Stimulated activated CD4-positive, alpha-beta T cell treated with anti-CD3 and anti-CD28 coated beads, Interleukin-15, amount 100 ng/mL, for 24 hours (primary cell): ENCODE data around the gene ADARB2.
"Not testable (repeated sequence)": the region's sequence is repeated elsewhere in the genome, so short reads cannot be mapped to it uniquely, and the experiment has no call there.

Source experiments
- DNase-seq: peaks from one replicate; pipeline ENCODE4 v3.0.0-alpha.2; 2020

Gene ADARB2

DNA sequence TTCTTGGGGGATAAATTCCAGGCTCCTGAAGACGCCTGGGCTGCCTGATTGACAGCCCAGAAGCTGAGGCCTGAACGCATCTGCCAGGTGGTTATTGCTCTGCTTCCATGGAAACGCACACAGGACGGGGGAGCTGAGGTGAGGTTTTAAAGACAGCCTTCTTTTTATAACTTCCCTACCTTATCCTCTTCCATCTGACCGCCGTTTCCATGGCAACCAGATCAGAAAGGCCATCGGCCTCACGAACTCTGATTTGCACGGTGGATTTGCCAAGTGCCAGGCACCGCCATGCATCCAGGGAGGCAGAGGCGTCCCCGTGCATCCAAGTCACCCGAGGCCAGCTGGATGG lies 260.9 kb downstream of the ADARB2 start:
- no peak for DNase-seq

- DNase-seq, result no peak
Observed at GRCh38 chr10:1475771-1476454, 261.4 kb downstream of the ADARB2 start.

DNA sequence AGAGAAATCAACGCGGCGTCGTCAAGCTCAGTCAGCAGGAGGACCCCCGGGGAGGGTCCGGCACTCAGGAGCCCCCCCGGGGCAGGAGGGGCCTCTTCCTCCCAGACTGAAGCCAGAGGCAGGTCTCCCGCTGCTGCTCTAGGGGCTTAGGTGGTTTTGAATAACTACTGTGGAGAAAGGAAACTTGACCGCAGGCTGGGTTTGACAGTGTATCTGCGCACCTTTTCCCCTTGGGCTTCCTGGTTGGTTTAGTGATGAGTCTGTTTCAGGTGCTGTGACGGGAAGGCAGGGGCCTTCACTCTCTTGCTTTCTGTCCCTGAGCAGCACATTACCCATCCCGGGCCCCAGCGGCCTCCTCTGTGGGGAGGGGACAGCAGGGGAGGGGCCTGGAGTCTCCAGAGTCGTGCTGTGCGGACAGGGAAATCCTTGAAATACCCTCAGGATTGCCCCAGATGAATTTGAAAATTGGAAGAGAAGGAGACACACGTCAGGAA lies 262.2 kb downstream of the ADARB2 start:
- DNase-seq, result no peak

DNA sequence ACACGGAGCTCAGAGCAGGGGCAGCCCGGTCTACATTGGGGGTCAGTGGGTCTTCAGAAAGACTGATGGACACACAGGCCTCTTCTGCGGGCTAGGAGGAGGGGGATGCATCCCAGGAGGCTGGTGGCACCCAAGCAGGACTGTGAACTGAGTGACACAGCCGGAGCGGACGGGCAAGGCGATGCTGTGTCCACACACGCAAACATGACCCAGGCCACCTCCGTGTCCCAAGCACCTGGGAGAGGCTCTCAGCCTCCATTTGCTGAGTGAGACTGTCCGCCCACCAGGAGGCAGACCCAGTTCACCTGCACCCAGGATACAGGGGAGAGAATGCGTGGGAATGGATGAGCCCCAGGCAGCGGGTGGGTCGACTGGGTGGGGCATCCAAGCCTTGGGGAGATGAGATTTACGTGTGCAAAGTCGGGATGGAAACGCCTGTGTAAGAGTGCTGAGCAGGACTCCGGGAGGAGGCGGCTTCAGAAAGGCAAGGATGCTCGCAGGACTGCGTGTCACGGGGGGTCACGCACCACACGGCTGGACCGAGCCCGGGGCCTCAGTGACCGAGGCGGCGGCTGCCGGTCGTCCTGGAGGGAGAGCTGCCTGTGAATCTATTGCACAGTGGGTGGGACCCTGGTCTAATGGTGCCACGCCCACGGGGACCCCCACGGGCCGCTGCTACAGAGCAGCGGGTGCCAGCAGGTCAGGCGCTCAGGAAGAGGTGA lies 262.8 kb downstream of the ADARB2 start:
- no peak for DNase-seq

DNA sequence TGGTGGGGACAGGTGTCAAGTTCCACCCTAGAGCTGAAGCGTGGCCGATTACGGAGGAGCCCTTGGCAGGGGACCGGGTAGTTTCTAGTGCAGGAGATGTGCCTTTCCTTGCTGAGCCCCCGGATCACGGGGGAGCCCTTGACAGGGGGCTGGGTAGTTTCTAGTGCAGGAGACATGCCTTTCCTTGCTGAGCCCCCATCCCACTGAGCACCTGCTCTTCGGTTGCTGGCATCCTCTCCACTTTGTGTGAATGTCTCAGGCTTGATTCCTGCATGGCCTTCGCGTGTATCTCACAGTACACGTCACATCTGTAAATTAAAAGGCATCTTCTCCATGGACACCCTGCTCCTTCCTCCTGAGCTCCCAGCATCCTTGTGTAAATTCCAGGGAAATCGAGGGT lies 263.5 kb downstream of the ADARB2 start:
- no peak for DNase-seq

GRCh38 chr10:1472178-1472958 lies 265.0 kb downstream of the ADARB2 start:
- no peak for DNase-seq

- DNase-seq, result no peak
Observed at GRCh38 chr10:1468811-1469210, 268.5 kb downstream of the ADARB2 start.

DNA sequence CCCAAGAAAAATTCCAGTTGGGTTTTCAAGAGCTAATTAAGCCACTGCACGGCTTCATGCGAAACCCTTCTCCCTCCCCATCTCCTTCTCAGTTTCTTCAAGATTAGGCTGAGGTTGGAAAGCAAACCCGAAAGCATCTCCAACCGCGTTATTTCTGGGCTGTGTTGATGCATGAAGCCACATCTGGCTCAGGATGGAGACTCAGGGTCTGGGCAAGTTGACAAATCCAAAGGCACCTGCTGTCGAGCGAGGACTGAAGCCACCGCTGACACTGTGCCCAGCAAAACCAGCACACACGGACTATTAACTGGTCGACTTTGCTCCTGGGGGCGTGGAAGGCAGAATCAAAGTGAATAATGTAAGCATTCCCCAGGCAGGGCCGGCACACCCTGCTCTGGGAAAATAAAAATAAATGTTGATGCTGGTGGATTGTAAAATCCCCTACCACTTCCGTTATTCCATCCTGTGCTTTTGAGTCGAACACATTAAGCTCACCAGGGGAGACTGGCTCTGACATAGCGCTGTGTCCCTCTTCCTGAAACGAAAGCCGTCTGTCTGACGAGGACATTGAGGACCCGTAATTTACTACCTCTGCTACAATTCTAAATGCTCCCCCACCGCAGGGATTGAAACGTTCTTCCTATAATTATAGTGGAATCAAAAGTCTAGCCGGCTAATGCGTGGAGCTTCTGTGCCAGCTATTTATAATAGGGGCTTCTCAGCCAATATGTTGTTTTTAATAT lies 269.8 kb downstream of the ADARB2 start:
- no peak for DNase-seq

DNA sequence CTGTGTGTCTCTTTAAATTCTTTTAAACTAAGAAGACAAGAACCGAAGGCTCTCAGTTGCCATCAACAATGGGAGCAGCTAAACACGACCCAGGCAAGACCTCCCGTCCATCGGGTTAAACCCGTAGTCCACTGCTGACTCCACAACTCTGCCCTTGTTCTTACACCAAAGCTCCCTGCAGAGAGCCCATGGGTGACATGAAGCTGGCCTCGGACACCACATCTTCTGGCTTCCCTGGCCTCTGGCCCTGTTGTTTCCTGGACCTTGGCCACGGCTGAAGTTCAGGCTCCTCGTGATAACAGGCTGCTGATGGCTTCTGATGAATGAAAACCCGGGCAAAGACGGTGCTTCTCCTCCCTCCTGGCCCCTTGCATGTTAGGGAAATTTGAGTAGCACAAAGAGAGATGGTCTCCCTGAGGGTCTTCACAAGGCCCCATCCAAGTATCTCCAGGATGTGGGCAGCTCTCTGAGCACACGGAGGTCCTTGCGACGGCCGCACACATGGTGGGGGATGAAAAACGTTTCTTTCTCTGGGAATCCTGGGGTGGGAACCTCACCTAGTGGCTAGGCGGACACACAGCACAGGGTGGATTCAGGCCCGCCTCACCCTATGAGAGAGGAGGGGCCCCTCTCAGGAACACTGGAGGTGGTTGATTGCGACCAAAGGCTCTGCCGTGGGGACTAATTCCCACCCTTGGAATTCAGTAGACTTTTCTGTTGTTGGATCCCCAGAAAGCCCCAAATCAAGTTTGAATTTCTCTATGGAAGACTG lies 271.1 kb downstream of the ADARB2 start:
- DNase-seq, result no peak

- no peak for DNase-seq
Observed at GRCh38 chr10:1465418-1465911, 271.9 kb downstream of the ADARB2 start.

- no peak for DNase-seq
Observed at GRCh38 chr10:1464881-1465417, 272.4 kb downstream of the ADARB2 start.

DNA sequence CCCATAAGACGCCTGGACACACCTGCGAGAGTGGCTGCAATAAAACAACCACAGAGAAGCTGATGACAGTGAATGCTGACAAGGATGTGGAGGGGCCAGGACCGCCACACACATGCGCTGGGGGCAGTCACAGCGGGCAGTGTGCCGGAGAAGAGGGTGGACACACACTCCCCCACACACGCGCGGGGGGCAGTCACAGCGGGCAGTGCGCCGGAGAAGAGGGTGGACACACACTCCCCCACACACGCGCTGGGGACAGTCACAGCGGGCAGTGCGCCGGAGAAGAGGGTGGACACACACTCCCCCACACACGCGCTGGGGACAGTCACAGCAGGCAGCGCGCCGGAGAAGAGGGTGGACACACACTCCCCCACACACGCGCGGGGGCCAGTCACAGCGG lies 273.4 kb downstream of the ADARB2 start:
- DNase-seq, result not testable (repeated sequence)

DNA sequence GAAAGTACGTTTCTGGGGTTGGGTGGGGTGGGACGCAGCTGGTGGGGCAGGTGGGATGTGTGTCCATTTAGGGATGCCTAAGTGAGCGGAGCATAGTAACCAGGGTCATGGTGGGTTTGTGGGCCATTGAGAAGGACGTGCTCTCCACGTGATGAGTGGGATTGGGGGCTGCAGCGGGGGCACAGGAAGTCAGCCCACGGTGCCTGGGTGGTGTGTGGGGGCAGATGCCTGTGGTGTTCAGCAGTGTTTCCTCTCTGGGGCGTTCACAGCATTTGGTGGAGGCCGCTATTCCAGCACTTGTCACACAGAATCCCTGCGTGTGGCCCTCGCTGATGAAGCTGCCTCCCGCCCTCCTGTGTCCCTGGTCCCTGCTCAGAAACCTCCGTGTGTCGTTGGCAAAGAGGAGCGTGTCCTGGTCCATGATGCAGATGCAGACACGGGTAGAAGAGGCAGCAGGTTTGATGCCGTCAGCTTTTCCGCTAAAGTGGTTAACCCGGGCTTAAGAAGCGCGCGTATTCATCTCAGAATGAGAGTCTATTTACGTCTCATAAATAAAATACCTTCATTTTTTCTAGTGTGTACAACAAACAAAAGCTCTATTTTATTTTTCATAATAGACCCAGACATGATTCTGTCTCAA lies 274.2 kb downstream of the ADARB2 start:
- DNase-seq, result no peak

- no peak for DNase-seq
Observed at GRCh38 chr10:1462521-1462920, 274.8 kb downstream of the ADARB2 start.

DNA sequence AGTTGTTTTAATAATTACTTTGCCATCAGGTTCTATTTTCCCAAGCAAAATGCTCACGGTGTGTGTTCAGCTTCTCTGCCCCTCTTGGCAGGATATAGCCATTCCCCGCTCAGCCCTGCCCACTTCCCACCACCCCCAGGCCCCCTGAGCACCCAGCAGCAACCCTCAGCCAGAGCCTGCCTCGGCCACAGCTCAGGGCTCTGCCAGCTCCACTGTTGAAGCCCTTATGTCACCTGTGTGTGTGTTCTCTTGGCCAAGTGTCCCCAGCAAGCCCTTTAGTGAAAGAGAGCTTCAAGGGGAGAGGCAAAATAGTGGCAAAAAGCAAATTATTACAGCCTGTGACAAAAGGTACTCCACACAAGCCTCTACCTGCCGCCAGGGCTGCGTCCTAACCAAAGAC lies 275.3 kb downstream of the ADARB2 start:
- no peak for DNase-seq

DNA sequence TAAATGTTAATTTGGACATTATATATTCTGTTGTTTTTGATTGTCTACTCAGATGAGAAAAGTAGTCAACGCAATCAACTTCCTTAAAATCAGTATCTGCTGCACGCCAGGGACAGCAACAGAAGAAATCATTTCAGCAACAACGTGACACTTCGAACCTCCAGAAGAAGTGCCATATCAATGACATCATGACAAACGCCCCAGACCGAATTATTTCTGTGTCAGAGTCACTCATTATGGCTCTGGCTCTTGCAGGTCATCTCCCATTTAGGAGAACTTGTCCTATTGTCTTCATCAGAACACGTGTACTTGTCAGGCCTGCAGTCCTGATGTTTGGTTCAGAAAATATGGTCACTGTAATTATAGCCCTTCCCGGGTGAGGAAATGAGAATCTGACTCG lies 276.3 kb downstream of the ADARB2 start:
- DNase-seq, result no peak

DNA sequence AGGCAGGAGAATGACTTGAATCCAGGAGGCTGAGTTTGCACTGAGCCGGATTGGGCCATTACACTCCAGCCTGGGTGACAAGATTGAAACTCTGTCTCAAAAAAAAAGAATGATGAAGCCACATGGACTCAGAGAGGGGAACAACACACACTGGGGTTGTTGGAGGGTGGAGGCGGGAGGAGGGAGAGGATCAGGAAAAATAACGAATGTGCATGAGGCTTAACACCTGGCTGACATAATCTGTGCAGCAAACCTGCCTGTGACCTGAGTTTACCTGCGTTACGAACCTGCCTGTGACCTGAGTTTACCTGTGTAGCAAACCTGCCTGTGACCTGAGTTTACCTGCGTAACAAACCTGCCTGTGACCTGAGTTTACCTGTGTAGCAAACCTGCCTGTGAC lies 277.7 kb downstream of the ADARB2 start:
- DNase-seq, result not testable (repeated sequence)

- DNase-seq, result no peak
Observed at GRCh38 chr10:1454951-1455350, 282.4 kb downstream of the ADARB2 start.

DNA sequence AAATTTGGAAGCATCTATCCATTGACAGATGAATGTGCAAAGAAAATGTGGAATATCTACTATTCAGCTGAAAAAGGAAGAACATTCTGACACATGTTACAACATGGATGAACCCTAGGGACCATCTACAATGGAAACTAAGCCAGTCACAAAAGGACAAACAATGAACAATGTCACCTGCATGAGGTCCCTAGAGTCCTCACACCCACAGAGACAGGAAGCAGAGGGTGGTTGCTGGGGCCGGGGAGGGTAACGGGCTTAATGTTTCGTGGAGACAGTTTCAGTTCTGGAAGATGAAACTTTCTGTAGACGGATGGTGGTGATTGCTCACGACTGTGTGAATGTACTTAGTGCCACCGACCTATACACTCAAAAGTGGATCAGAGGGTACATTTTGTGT lies 282.9 kb downstream of the ADARB2 start:
- DNase-seq, result peak; percentile 14

GRCh38 chr10:1452777-1453176 lies 284.5 kb downstream of the ADARB2 start:
- DNase-seq, result no peak

DNA sequence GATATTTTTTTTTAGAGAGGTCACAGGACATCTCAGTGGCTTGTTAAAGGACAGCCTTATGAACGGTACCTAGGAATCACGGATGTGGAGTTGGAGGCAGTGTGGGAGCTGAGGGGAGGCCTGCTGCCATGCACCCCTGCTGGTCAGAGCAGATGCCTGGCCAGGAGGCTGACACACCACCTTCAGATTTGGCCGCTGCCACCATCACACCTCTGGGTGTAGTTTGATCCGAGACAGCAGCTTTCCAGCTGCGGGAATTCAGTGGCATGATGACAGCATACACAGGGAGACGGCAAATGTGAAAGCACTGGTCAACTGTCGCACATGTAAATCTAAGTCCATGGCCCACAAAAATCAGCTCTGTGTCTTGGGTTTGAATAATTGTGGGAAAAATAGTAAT lies 285.4 kb downstream of the ADARB2 start:
- no peak for DNase-seq
